Spleen (tissue), 11 donors: ENCODE results near the gene SRPRA. TPM values are rescaled to one million over a fixed set of nuclear protein-coding genes. Genes with fewer than 3 reads are reported as not detected.

ENCODE experiments used
- DNase-seq: peaks from one replicate; pipeline ENCODE4 v3.0.0-alpha.2; 2020
- H3K27ac ChIP-seq, 8 donors: fragments of 200-600 bp; sonication (generic) in 7 of 8; 1 replicate in 4 of 8; 2 replicates in 4 of 8; pipeline versions ENCODE4 v1.5.0 to v1.8.0; 2016 to 2021; ENCODE audit warnings: inconsistent platforms in 4 of 8, mild to moderate bottlenecking in 4 of 8, moderate library complexity in 1 of 8
- H3K27me3 ChIP-seq, 7 donors: fragments of 200-600 bp; sonication (generic) in 6 of 7; replicated peaks in 1 of 7; 1 replicate in 4 of 7; 2 replicates in 3 of 7; pipeline versions ENCODE4 v1.5.0 to v1.8.0; 2016 to 2021; ENCODE audit warnings: inconsistent platforms in 3 of 7, mild to moderate bottlenecking in 1 of 7
- H3K36me3 ChIP-seq, 6 donors: fragments of 200-600 bp; sonication (generic) in 5 of 6; 1 replicate in 4 of 6; 2 replicates in 2 of 6; pipeline versions ENCODE4 v1.5.0 to v1.8.0; 2016 to 2021; ENCODE audit warnings: inconsistent platforms in 2 of 6
- H3K4me1 ChIP-seq, 6 donors: fragments of 200-600 bp; sonication (generic) in 5 of 6; 1 replicate in 3 of 6; 2 replicates in 3 of 6; pipeline versions ENCODE4 v1.5.0 to v1.8.0; 2016 to 2021; ENCODE audit warnings: inconsistent platforms in 3 of 6
- H3K4me3 ChIP-seq, 8 donors: fragments of 200-600 bp; sonication (generic) in 7 of 8; 1 replicate in 4 of 8; 2 replicates in 4 of 8; pipeline versions ENCODE4 v1.5.0 to v1.8.0; 2016 to 2021; ENCODE audit warnings: inconsistent platforms in 4 of 8, mild to moderate bottlenecking in 4 of 8, moderate library complexity in 2 of 8
- H3K9me3 ChIP-seq, 8 donors: fragments of 200-600 bp; sonication (generic) in 7 of 8; 1 replicate in 4 of 8; 2 replicates in 4 of 8; pipeline versions ENCODE4 v1.5.0 to v1.8.0; 2016 to 2021; ENCODE audit warnings: inconsistent platforms in 4 of 8
- CTCF ChIP-seq, 11 experiments: fragments of 200-600 bp in 7 of 11; fragments of 450-650 bp in 4 of 11; sonication (generic) in 4 of 11; IDR thresholded peaks in 8 of 11; conservative IDR thresholded peaks in 3 of 11; 1 replicate in 7 of 11; 2 replicates in 4 of 11; pipeline versions ENCODE4 v1.4.0 to v1.8.0; 2016 to 2021; ENCODE audit warnings: antibody characterized with exemption in 11 of 11, inconsistent platforms in 4 of 11, mild to moderate bottlenecking in 1 of 11
- POLR2A ChIP-seq, 3 donors: fragments of 450-650 bp; IDR thresholded peaks; one replicate each; pipeline ENCODE4 v1.5.1; 2017; ENCODE audit warnings: antibody characterized with exemption in 3 of 3, mild to moderate bottlenecking in 1 of 3
- POLR2AphosphoS5 ChIP-seq, 3 donors: sonication (generic); formaldehyde crosslinking; IDR thresholded peaks; one replicate each; pipeline ENCODE4 v1.5.1; 2017; ENCODE audit warnings: antibody characterized with exemption in 3 of 3
- WGBS, 5 donors: extraction: QIAGEN DNeasy Blood & Tissue Kit in 3 of 5; methylation state at CpG; one replicate each; pipeline versions ENCODE4 v1.1.5 to v1.1.7; 2013 to 2018; 5-methylcytosine and 5-hydroxymethylcytosine counted together
- intact Hi-C: fragments of 100-400 bp; cut with DNase I; formaldehyde crosslinking; loops from one replicate; pipeline ENCODE4 v1.15.0; 2023; ENCODE audit warnings: low total_unique reads
- polyA plus RNA-seq, 3 donors: library from polyadenylated mRNA; stranded (reverse); fragments of 200-250 nt; gene quantifications; one replicate each; pipeline ENCODE4 v1.2.1, GENCODE V29; 2013
- total RNA-seq, 7 donors: library from RNA; depleted of rRNA in 3 of 7; stranded (reverse); fragments of >200 nt in 3 of 7; fragmentation: NEBNext Ultra II Directional in 4 of 7; extraction: Animal tissue kit (Norgen Biotek cat#: 25700) in 4 of 7; gene quantifications; one replicate each; pipeline versions ENCODE4 v1.1.0 to v1.2.1, GENCODE V29; 2016 to 2021
- donor health status: healthy with polysubstance abuse.
- donor health status: DM: no; HTN: no; CAD: no; lungs with moderate emphysema.
- donor health status: DM: no; HTN: no; CAD: no.
- donor health status: Bipolar disorder and iron deficiency.
- donor health status: healthy.
- donor health status: DM: no; HTN: no; CAD: no.
- donor health status: DM: yes; HTN: yes; CAD: no.

SRPRA gene
- total and polyA plus RNA-seq, 10 donors = 30.9 to 130 (median 110) TPM

DNA sequence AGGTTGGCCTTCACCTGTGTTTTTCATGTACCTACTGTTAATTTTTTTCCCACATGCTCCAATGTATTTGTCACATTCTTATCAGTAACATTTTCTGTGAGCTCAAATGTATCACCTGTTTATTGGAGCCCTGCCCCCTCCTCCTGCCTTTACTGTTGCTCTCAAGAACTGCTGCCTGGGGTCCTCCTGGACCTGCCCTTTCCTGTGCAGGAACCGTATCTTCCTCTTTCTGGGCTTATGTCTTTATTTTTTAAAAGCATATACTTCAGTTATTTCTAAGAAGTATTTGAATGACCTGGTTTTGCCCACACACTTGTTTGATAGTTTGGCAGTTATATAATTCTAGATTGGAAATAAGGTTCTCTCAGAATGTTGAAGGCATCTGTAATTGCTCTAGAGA is 51.2 kb downstream of the SRPRA start:
- Histone ChIP-seq H3K27ac (no peak overlapping the region), H3K36me3 (no peaks in the 10 kb centered on the region), H3K27me3 (no peaks in the 10 kb centered on the region), H3K4me1 (peaks cover 7 to 70% (median 29%) of the 10 kb centered on the region in 6 donors), H3K9me3 (no peaks in the 10 kb centered on the region), H3K4me3 (no peak overlapping the region)
- no peak for TF ChIP-seq POLR2AphosphoS5 (IDR thresholded peaks at IDR 0.05)
- no peak for TF ChIP-seq POLR2A (IDR thresholded peaks at IDR 0.05)
- TF ChIP-seq CTCF (IDR thresholded peaks at IDR 0.05 in 8 of 11, conservative IDR thresholded peaks at IDR 0.05 in 3 of 11) = no peak
- DNase-seq = no peak
- WGBS, 5 donors = 20 to 42% (median 28%) methylated on average over 1 of the region's 1 CpG
- intact Hi-C loops = loop anchor here (10.0 kb wide), 1 partner anchor 47 kb away; the partner anchor contains the start of genes FOXRED1 and SRPRA

- Histone ChIP-seq H3K27ac (no peak overlapping the region), H3K4me1 (peaks cover 12 to 76% (median 34%) of the 10 kb centered on the region in 6 donors), H3K27me3 (no peaks in the 10 kb centered on the region), H3K4me3 (no peak overlapping the region), H3K36me3 (no peaks in the 10 kb centered on the region), H3K9me3 (no peaks in the 10 kb centered on the region)
- DNase-seq = no peak
- 76 to 96% (median 87%) methylated on average over 6 of the region's 6 CpGs for WGBS, 5 donors
- TF ChIP-seq POLR2A (IDR thresholded peaks at IDR 0.05) (no peak), CTCF (IDR thresholded peaks at IDR 0.05 in 8 of 11, conservative IDR thresholded peaks at IDR 0.05 in 3 of 11) (no peak), POLR2AphosphoS5 (IDR thresholded peaks at IDR 0.05) (no peak)
- intact Hi-C loops = loop anchor here (10.0 kb wide), 1 partner anchor 48 kb away; the partner anchor contains the start of genes FOXRED1 and SRPRA
Observed at GRCh38 chr11:126216526-126217305, 52.0 kb downstream of the SRPRA start.

DNA sequence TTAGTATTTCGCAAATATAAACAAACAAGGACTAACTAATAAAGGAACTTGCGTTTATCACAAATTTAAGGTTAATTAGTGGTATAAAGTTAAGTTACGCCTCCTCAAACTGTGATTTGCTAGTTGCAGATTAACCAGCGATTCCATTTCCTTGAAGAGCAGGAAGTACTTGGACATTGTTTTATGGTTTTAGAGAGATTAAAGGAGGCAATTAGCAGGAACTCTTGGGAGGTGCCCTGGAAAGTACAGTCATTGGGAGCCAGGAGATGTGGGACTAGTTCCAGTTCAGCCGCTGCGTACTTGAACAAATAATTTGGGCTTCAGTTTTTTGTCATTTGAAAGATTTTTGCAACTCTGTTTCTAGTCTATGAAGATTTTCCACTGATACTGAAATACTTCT is 53.9 kb downstream of the SRPRA start:
- Histone ChIP-seq H3K27me3 (no peaks in the 10 kb centered on the region), H3K4me1 (peaks cover 16 to 83% (median 43%) of the 10 kb centered on the region in 6 donors), H3K4me3 (no peak overlapping the region), H3K36me3 (peaks cover 0 to 4% (median 0%) of the 10 kb centered on the region in 6 donors), H3K9me3 (no peaks in the 10 kb centered on the region), H3K27ac (peak overlapping the region in 5 of 8 donors; percentile 7 to 39 (median 21))
- intact Hi-C loops = loop anchor here (10.0 kb wide), 1 partner anchor 50 kb away; the partner anchor contains the start of genes FOXRED1 and SRPRA
- DNase-seq = no peak
- no peak for TF ChIP-seq POLR2AphosphoS5 (IDR thresholded peaks at IDR 0.05)
- no peak for TF ChIP-seq CTCF (IDR thresholded peaks at IDR 0.05 in 8 of 11, conservative IDR thresholded peaks at IDR 0.05 in 3 of 11)
- no peak for TF ChIP-seq POLR2A (IDR thresholded peaks at IDR 0.05)
- WGBS, 5 donors = 39 to 67% (median 46%) methylated on average over 6 of the region's 6 CpGs

GRCh38 chr11:126214441-126214840 is 54.3 kb downstream of the SRPRA start:
- Histone ChIP-seq H3K27ac (peak overlapping the region in 5 of 8 donors; percentile 7 to 39 (median 21)), H3K4me3 (no peak overlapping the region), H3K27me3 (no peaks in the 10 kb centered on the region), H3K4me1 (peaks cover 16 to 83% (median 43%) of the 10 kb centered on the region in 6 donors), H3K9me3 (no peaks in the 10 kb centered on the region), H3K36me3 (peaks cover 0 to 8% (median 3%) of the 10 kb centered on the region in 6 donors)
- TF ChIP-seq POLR2A (IDR thresholded peaks at IDR 0.05) = no peak
- no peak for TF ChIP-seq CTCF (IDR thresholded peaks at IDR 0.05 in 8 of 11, conservative IDR thresholded peaks at IDR 0.05 in 3 of 11)
- TF ChIP-seq POLR2AphosphoS5 (IDR thresholded peaks at IDR 0.05) = no peak
- intact Hi-C loops = loop anchor here (10.0 kb wide), 1 partner anchor 50 kb away; the partner anchor contains the start of genes FOXRED1 and SRPRA
- 19 to 74% (median 53%) methylated on average over 2 of the region's 2 CpGs for WGBS, 5 donors
- DNase-seq = no peak
